GM23248 (cell line): ENCODE results near the gene DCAF4L1.

Experiments
- EZH2 ChIP-seq: fragments of 200-600 bp; sonication (generic); IDR thresholded peaks from 2 replicates; pipeline ENCODE4 v1.6.1; 2018; ENCODE audit warnings: antibody characterized with exemption, mild to moderate bottlenecking; ENCODE audit not compliant: insufficient read depth, poor library complexity, severe bottlenecking
- EZH2phosphoT487 ChIP-seq: fragments of 200-600 bp; sonication (generic); IDR thresholded peaks from 2 replicates; pipeline ENCODE4 v1.6.1; 2018; ENCODE audit warnings: antibody characterized with exemption, moderate library complexity, mild to moderate bottlenecking, low read depth; ENCODE audit not compliant: insufficient read depth

GRCh38 chr4:41994461-41994985, 13.0 kb downstream of the DCAF4L1 start:
- TF ChIP-seq EZH2 (no peak), EZH2phosphoT487 (no peak)
